Measurements from ENCODE around the gene ZNF253. TPM values are rescaled to one million over a fixed set of nuclear protein-coding genes. Genes with fewer than 3 reads are reported as not detected.
"Not testable (repeated sequence)": the region's sequence is repeated elsewhere in the genome, so short reads cannot be mapped to it uniquely, and the experiment has no call there.

ZNF253 gene
- total RNA-seq, 2 experiments from 2014 or later = 10.8 to 13.5 TPM

DNA sequence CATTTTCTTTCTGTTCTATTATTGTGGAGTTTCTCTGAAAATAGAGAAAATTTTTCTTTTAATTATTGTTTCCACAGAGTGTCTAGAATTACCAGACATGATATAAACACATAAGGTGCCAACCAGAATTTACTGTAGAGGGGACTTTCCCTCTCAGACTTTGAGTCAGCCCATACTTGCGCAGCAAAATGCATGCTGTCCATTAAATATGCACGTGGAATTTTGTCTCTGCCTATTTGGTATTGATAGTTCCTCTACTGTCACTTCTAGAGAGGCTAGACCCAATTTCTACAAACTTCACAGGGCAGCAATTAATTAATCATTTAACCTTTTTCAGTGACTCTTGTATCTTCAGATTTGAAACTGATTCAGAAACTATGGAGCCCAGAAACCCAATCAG is 44.0 kb downstream of the ZNF253 start:
- H3K27ac Mint-ChIP-seq = no peak overlapping the region
- H3K4me3 Mint-ChIP-seq = no peak overlapping the region
- ChIA-PET POLR2A (no interaction called here), CTCF (interaction anchor here (2.0 kb wide), 1 partner anchor 41 kb away, joined by 4 read pairs; no protein-coding TSS in a partner anchor)
- H3K36me3 Mint-ChIP-seq (ENCODE audit: low read depth) = peaks cover 41% of the 10 kb centered on the region
- intact Hi-C loops (cut with micrococcal nuclease) = no loop called here
- no peaks in the 10 kb centered on the region for H3K27me3 Mint-ChIP-seq
- H3K9me3 Mint-ChIP-seq = no peaks in the 10 kb centered on the region
- TF ChIP-seq, protein P1, sequence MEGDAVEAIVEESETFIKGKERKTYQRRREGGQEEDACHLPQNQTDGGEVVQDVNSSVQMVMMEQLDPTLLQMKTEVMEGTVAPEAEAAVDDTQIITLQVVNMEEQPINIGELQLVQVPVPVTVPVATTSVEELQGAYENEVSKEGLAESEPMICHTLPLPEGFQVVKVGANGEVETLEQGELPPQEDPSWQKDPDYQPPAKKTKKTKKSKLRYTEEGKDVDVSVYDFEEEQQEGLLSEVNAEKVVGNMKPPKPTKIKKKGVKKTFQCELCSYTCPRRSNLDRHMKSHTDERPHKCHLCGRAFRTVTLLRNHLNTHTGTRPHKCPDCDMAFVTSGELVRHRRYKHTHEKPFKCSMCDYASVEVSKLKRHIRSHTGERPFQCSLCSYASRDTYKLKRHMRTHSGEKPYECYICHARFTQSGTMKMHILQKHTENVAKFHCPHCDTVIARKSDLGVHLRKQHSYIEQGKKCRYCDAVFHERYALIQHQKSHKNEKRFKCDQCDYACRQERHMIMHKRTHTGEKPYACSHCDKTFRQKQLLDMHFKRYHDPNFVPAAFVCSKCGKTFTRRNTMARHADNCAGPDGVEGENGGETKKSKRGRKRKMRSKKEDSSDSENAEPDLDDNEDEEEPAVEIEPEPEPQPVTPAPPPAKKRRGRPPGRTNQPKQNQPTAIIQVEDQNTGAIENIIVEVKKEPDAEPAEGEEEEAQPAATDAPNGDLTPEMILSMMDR (IDR thresholded peaks at IDR 0.05) = no peak
- peaks cover 34% of the 10 kb centered on the region for H3K4me1 Mint-ChIP-seq (ENCODE audit: low read depth)
- no peak for ATAC-seq
- DNase-seq = no peak

DNA sequence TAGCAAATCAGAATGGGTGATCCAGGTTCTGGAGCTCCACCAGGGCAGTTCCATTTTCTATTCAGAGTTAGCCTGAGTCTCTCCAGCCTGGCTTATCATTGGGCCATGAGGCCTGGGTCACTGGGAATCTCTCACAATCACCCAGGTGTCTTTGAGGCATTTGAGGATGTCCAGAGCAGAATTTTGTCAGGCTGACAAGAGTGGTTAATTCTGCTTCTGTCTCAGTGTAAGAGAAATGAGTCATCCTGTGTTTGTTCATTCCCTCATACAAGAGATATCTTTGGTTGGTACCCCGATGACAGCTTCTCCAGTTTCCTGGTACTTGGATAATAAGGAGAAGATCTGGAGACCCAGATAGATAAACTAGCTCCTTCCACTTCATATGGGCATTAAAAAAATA is 45.5 kb downstream of the ZNF253 start:
- no peaks in the 10 kb centered on the region for H3K9me3 Mint-ChIP-seq
- intact Hi-C loops (cut with micrococcal nuclease) = no loop called here
- ChIA-PET POLR2A (no interaction called here), CTCF (interaction anchor here (2.0 kb wide), 1 partner anchor 11 kb away, joined by 5 read pairs; the partner anchor contains the start of gene ZNF93)
- no peak overlapping the region for H3K4me3 Mint-ChIP-seq
- H3K27me3 Mint-ChIP-seq = no peaks in the 10 kb centered on the region
- H3K4me1 Mint-ChIP-seq (ENCODE audit: low read depth) = peaks cover 19% of the 10 kb centered on the region
- H3K27ac Mint-ChIP-seq = no peak overlapping the region
- ATAC-seq = no peak
- H3K36me3 Mint-ChIP-seq (ENCODE audit: low read depth) = peaks cover 28% of the 10 kb centered on the region
- no peak for DNase-seq
- TF ChIP-seq, protein P1 (IDR thresholded peaks at IDR 0.05) = no peak

DNA sequence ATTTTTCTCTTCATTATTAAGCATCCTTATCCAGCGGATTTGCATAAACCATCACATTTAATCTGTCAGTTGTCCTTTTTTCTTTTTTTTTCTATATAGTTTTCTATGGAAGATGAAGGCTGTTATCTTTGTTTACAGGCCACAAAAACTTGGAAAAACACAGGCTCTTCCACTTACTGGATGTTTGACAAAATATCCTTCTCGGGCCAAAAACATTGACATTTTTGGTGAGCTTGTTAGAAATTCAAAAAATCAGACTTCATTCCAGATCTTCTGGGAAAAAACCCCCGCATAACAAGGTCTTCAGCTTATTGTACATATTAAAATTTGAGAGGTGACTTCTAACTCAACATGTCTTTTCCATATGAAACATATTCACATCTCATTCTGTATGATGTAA is 48.9 kb downstream of the ZNF253 start:
- POLR2A ChIA-PET = no interaction called here
- H3K36me3 Mint-ChIP-seq (ENCODE audit: low read depth) = peaks cover 33% of the 10 kb centered on the region
- CTCF ChIA-PET = interaction anchor here (0.6 kb wide), 1 partner anchor 25 kb away, joined by 3 read pairs; no protein-coding TSS in a partner anchor

DNA sequence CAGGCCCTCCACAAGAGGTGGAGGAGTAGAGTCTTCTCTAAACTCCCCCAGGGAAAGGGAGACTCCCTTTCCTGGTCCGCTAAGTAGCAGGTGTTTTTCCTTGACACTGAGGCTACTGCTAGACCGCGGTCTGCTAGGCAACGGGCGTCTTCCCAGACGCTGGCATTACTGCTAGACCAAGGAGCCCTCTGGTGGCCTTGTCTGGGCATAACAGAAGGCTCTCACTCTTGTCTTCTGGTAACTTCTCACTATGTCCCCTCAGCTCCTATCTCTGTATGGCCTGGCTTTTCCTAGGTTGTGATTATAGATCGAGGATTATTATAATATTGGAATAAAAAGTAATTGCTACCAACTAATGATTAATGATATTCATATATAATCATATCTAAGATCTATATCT is 64.7 kb downstream of the ZNF253 start:
- H3K4me3 Mint-ChIP-seq; H3K27ac Mint-ChIP-seq; H3K4me1 Mint-ChIP-seq (ENCODE audit: low read depth); ATAC-seq; POLR2A ChIA-PET; H3K27me3 Mint-ChIP-seq; intact Hi-C loops (cut with micrococcal nuclease): not testable (repeated sequence)
- Mint-ChIP-seq H3K9me3 (peaks cover 38% of the 10 kb centered on the region), H3K36me3 (ENCODE audit: low read depth) (peaks cover 76% of the 10 kb centered on the region)
- TF ChIP-seq, protein P1 (IDR thresholded peaks at IDR 0.05) = peak; percentile 64
- peak; percentile 71 for DNase-seq
- CTCF ChIA-PET = interaction anchor here (1.0 to 1.6 kb wide), 5 partner anchors 14 to 154 kb away, joined by 3 to 4 read pairs (median 3); no protein-coding TSS in a partner anchor

More for the DNA sequence above, 48.9 kb downstream of the ZNF253 start:
- no peak for DNase-seq
- intact Hi-C loops (cut with micrococcal nuclease) = no loop called here
- Mint-ChIP-seq H3K27me3 (no peaks in the 10 kb centered on the region), H3K4me1 (ENCODE audit: low read depth) (peaks cover 8% of the 10 kb centered on the region), H3K4me3 (no peak overlapping the region), H3K9me3 (peaks cover 3% of the 10 kb centered on the region), H3K27ac (no peak overlapping the region)
- ATAC-seq = no peak
- TF ChIP-seq, protein P1 (IDR thresholded peaks at IDR 0.05) = no peak

DNA sequence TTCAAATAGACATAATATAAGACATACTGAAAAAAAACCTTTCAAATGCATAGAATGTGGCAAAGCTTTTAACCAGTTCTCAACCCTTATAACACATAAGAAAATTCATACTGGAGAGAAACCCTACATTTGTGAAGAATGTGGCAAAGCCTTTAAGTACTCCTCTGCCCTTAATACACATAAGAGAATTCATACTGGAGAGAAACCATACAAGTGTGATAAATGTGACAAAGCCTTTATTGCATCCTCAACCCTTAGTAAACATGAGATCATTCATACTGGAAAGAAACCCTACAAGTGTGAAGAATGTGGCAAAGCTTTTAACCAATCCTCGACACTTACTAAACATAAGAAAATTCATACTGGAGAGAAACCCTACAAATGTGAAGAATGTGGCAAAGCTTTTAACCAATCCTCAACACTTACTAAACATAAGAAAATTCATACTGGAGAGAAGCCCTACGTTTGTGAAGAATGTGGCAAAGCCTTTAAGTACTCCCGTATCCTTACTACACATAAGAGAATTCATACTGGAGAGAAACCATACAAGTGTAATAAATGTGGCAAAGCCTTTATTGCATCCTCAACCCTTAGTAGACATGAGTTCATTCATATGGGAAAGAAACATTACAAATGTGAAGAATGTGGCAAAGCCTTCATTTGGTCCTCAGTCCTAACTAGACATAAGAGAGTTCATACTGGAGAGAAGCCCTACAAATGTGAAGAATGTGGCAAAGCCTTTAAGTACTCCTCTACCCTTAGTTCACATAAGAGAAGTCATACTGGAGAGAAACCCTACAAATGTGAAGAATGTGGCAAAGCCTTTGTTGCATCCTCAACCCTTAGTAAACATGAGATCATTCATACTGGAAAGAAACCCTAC is 68.0 kb downstream of the ZNF253 start:
- ATAC-seq; CTCF ChIA-PET; intact Hi-C loops (cut with micrococcal nuclease); DNase-seq; H3K4me1 Mint-ChIP-seq (ENCODE audit: low read depth); H3K27ac Mint-ChIP-seq; H3K4me3 Mint-ChIP-seq; H3K27me3 Mint-ChIP-seq: not testable (repeated sequence)
- POLR2A ChIA-PET = interaction anchor here (0.7 kb wide), 1 partner anchor 8 kb away, joined by 3 read pairs; no protein-coding TSS in a partner anchor
- Mint-ChIP-seq H3K9me3 (peaks cover 45% of the 10 kb centered on the region), H3K36me3 (ENCODE audit: low read depth) (peaks cover 59% of the 10 kb centered on the region)
